Skin of body (tissue), 2 donors: ENCODE data around the gene CDH15. TPM values are rescaled to one million over a fixed set of nuclear protein-coding genes. Genes with fewer than 3 reads are reported as not detected.
"Not testable (repeated sequence)": the region's sequence is repeated elsewhere in the genome, so short reads cannot be mapped to it uniquely, and the experiment has no call there.

ENCODE experiments used
- DNase-seq: peaks from one replicate; lab custom pipeline; 2025; lab: John Stamatoyannopoulos, UW
- total RNA-seq: library from RNA; depleted of rRNA; stranded (reverse); fragments of >200 nt; gene quantifications from one replicate; pipeline ENCODE4 v1.2.3, GENCODE V29; 2014

The CDH15 gene
- total RNA-seq, 1 donor from 2014 or later, result 4.9 TPM

DNA sequence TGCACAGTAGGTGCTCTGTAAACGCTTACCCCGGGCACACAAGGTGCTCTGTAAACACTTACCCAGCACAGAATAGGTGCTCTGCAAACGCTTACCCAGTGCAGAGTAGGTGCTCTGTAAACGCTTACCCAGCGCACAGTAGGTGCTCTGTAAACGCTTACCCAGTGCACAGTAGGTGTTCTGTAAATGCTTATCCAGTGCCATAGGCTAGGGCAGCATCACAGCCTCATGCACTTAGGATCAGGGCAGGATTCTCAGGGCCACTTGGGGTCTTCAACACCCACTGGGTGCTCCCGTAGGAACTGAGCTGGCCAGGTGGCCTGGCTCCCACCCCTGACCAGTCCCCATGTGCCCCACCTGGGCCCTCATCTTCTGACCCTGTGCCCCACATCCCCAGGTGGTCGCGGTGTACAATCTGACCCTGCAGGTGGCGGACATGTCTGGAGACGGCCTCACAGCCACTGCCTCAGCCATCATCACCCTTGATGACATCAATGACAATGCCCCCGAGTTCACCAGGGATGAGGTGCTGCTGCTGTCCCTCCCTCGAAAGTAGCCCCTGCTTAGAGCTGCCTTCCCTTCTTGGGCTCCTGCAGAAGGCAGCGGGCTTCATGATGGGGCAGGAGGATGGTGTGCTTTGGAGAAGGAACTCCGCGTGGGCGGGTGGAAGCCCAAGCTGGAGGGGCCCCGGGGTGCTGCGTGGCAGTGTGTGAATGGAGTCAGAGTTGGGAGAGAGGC, 15.7 kb downstream of the CDH15 start:
- no peak for DNase-seq

DNA sequence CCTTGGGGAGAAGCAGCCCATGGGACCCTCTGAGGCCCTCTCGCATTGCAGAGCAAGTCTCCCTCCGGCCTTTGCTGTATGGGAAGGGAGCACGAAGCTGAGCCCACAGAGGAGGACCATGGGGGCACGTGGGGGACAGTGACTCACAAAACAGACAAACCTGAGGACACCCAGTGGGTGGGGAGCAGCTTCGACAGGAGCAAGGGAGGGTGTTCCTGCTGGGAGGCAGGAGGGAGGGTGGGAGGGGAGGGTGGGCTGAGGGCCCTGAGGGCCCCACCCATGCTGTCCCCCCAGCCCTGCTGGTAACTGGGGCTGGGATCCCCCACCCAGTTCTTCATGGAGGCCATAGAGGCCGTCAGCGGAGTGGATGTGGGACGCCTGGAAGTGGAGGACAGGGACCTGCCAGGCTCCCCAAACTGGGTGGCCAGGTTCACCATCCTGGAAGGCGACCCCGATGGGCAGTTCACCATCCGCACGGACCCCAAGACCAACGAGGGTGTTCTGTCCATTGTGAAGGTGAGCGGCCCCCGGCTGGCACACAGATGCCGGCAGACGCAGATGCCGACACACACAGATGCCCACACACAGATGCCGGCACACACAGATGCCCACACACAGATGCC, 16.3 kb downstream of the CDH15 start:
- DNase-seq, result no peak

DNA sequence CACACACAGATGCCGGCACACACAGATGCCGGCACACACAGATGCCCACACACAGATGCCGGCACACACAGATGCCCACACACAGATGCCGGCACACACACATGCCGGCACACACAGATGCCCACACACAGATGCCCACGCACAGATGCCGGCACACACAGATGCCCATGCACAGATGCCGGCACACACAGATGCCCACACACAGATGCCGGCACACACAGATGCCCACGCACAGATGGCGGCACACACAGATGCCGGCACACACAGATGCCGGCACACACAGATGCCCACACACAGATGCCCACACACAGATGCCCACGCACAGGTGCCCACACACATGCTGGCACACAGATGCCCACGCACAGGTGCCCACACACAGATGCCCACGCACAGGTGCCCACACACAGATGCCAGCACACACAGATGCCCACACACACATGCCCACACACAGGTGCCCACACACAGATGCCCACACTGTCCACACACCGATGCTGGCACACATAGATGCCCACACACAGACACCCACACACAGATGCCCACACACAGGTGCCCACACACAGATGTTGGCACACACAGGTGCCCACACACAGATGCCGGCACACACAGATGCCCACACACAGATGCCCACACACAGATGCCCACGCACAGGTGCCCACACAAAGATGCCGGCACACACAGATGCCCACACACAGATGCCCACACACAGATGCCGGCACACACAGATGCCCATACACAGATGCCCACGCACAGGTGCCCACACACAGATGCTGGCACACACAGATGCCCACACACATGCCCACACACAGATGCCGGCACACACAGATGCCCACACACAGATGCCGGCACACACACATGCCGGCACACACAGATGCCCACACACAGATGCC, 17.2 kb downstream of the CDH15 start:
- not testable (repeated sequence) for DNase-seq

DNA sequence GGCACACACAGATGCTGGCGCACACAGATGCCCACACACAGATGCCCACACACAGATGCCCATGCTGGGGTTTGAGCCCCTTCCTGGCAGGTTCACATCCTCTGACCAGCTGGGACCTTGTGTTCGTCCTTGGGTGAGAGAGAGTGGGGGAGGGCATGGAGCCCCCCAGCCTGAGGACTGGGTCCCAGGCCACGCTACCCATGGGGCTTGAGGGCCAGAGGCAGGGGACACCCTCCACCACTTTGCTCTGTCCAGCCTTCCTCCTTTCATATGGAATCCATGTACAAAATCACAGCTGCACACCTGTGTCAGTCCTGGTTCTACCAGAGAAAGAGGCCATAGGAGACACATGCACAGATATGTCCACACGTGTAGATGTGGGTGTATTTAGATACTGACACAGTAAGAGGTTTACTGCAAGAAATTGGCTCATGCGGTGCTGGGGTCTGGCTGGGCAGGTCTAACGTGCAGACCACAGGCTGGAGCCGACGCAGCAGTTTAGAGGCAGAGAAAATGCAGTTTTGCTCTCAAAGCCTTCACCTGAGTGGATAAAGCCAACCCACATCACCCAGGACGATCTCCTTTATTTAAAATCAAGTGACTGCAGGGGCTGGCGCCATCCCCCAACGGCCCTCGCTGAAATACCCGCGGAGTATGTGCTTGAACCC, 17.9 kb downstream of the CDH15 start:
- no peak for DNase-seq

DNA sequence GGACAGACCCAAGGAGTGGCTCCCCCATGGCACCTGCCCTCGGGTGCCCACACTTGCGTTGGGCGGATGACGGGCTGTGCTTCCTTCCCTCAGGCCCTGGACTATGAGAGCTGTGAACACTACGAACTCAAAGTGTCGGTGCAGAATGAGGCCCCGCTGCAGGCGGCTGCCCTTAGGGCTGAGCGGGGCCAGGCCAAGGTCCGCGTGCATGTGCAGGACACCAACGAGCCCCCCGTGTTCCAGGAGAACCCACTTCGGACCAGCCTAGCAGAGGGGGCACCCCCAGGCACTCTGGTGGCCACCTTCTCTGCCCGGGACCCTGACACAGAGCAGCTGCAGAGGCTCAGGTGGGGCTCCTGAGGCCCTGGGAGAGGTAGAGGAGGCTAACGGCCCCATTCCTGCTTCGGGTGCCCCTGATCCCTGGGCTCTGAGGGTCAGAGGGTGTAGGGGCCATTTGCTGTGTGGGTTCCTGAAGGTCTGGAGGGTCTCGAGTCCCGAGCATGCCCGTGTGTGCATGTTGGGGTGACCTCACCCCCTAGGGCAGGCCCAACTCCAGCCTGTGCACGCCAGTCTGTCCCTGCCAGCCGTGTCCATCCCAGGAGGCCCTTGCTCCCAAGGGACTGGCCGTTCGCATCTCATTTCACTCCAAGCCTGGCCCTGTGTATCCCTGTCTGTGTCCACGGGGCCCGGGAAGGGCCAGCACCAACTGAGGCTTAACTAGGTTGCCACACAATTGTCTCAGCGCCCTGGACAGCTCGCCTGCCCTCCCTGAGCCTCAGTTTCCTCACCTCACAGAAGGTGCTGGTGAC, 18.8 kb downstream of the CDH15 start:
- DNase-seq, result no peak

DNA sequence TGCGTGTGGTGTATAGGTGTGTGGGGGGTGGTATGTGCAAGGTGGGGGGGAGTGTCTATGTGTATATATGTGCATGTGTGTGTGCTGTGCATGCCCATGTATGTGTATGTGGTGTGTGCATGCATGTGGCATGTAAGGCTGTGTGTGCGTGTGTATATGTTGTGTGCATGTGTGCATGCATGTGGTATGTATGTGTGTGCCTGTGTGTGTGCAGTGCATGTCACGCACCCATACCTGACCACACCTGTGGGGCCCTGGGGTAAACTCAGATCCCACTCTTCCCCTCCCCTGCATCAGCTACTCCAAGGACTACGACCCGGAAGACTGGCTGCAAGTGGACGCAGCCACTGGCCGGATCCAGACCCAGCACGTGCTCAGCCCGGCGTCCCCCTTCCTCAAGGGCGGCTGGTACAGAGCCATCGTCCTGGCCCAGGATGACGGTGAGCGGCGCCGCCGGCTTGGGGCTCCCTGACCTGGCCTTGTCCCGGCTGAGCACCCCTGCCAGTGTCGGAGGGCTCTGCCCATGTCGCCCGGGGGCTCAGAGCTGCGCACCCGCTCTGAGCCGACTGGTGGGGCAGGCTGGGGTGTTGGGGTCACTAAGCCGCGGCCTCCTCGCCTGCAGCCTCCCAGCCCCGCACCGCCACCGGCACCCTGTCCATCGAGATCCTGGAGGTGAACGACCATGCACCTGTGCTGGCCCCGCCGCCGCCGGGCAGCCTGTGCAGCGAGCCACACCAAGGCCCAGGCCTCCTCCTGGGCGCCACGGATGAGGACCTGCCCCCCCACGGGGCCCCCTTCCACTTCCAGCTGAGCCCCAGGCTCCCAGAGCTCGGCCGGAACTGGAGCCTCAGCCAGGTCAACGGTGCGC, 19.7 kb downstream of the CDH15 start:
- DNase-seq, result no peak

- no peak for DNase-seq
These were observed 20.3 kb downstream of the CDH15 start for GRCh38 chr16:89191901-89192185.

GRCh38 chr16:89192186-89192955, 20.8 kb downstream of the CDH15 start:
- DNase-seq, result peak; percentile 50

- no peak for DNase-seq
These were observed 21.5 kb downstream of the CDH15 start for GRCh38 chr16:89192956-89193575.

DNA sequence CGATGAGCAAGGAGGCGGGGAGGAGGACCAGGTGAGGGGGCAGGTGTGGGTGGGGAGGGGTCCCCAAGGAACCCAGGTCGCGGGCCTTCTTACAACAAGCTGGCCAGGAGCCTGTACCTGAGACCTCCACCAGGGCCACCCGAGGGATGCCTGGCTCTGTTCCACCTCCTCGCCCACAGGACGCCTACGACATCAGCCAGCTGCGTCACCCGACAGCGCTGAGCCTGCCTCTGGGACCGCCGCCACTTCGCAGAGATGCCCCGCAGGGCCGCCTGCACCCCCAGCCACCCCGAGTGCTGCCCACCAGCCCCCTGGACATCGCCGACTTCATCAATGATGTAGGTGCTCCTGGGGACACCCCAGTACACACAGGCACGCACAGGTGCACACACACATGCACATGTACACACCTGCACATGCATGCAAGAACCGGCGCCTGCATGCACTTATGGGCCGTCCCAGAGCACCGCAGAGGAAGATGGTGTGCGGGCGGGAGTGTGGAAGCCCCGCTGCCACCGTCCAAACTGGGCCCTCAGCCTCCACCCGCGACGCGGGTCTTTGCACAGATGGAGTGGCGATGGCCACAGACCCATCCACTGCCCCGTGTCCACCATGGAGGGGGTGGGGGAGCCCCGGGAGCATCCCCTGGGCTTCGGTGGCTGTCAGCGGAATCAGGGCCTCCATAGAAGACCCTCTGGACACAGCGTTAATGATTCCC, 22.2 kb downstream of the CDH15 start:
- no peak for DNase-seq

DNA sequence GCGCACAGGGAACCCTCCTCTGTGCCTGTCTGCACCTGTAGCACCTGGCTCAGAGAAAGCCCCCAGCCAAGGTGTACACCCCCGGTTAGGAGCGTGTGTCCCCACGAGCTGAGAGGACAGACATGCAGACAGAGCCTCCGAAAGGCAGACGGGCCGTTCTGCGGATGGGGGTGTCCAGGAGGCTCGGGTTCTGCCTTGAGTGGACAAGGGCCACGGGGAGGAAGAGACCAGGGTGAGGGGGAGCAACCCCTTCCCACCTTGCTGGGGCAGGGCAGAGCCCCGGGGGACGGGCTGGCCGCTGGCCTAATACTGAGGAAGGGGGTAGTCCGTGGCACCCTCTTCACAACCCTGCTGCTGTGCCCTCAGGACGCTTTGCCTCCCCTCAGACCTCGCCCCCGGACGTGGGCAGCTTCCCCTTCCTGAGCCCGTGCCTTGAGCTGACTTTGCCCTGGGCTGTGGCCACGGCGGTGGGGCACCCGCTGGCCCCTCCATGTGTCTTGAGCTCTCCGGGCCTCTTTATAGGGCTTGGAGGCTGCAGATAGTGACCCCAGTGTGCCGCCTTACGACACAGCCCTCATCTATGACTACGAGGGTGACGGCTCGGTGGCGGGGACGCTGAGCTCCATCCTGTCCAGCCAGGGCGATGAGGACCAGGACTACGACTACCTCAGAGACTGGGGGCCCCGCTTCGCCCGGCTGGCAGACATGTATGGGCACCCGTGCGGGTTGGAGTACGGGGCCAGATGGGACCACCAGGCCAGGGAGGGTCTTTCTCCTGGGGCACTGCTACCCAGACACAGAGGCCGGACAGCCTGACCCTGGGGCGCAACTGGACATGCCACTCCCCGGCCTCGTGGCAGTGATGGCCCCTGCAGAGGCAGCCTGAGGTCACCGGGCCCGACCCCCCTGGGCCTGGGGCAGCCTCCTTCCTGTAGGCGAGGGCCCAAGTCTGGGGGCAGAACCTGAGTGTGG, 23.1 kb downstream of the CDH15 start:
- DNase-seq, result no peak

DNA sequence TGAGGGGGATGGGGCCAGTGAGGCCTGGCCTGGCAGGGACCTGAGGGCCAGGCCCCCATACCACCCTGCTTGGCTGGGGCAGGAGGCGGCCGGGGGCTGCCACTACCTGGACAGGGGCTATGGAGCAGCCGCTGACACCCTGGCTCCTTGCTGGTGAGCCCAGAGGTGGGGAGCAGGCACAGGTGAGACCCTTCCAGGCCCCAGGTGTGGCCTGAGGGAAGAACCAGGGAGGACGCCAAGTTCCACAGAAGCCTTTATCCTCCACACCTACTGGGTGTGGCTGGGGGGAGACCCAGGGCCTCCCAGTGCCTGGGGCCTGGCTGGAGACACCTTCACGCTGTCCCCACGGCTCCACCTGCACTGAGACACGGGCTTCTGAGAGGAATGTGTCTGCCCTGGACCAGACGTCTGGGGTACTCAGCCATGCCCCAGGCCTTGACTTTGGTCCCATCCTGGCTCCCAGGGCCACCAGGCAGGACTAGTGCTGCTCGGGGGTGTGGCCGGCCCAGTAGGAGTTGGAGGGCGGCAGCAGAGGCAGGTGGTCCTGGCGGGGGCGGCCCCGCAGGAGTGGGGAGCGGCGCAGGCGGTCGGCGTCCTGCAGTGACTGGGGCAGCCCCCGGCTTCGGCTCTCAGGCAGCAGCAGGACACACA, 24.1 kb downstream of the CDH15 start:
- no peak for DNase-seq

DNA sequence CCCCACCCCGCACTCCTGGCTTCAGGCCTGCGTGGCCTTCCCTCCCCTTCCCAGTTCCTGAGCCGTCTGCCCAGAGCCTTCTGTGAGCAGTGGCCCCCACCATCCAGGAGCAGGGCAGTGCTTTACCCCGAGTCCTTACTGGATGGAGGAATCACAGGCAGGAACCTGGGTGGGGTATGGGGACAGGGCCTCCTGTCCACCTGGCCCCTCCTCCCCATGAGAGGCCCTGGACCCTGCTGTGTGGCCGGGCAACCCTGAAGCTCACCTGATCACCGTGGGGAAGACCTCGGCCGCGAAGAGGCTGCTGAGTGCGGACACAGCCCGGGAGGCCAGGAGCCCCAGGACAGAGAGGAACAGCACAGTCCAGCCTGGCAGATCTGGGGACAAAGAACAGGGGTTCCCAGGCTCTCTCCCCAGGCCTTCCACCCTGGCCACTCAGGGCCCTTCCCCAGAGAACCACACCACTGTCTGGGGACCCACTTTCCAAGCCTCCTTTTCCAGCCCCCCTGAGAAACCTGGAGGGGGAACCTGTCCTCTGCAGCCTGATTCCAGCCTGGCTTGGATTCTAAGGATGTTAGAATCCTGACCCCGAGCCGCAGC, 25.6 kb downstream of the CDH15 start:
- DNase-seq, result no peak

DNA sequence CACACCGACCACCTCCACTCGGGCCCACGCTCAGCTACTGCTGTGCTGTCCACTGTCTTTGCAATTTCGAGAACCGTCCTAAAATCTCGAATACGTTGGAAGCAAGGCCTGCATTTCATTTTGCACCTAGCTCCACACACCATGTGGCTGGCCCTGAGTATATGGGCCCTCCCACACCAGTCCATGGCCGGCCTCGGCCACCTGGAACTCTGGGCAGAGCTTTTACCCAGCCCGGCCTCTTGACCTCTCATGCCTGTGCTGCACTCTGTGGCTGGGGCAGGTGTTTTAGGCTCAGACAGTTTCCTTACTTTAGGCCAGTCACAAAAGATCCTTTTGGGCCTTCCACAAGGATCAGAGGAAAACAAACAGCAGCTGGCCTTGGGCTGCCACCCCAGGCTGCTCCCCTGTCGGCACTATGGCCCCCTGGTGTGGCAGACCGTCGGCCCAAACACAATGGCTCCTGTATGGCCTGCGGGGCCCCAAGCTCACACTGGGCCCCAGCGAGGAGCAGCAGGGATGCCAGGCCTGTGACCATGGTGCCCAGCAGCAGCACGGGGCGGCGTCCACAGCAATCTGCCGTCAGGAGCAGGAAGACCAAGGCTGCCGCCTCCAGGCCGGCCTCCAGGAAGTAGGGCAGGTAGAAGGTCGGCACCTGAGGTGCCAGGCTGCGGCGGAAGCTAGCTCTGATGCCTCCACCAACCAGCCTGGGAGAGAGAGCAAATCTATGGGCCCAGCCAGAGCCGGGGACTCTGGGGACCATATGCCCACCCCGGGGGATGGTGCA, 26.3 kb downstream of the CDH15 start:
- no peak for DNase-seq
